ENCODE data around the gene NEDD4L.
"Not testable (repeated sequence)": the region's sequence is repeated elsewhere in the genome, so short reads cannot be mapped to it uniquely, and the experiment has no call there.

Gene NEDD4L

GRCh38 chr18:58266291-58266690 is 222.3 kb downstream of the NEDD4L start:
- DNase-seq (ENCODE audit: low spot score): no peak

GRCh38 chr18:58267493-58267892 is 223.5 kb downstream of the NEDD4L start:
- no peak for DNase-seq (ENCODE audit: low spot score)

- no peak for DNase-seq (ENCODE audit: low spot score)
Measured at GRCh38 chr18:58268849-58269248, 224.8 kb downstream of the NEDD4L start.

GRCh38 chr18:58269931-58270330 is 225.9 kb downstream of the NEDD4L start:
- DNase-seq (ENCODE audit: low spot score): no peak

- no peak for DNase-seq (ENCODE audit: low spot score)
Measured at GRCh38 chr18:58270396-58270795, 226.4 kb downstream of the NEDD4L start.

GRCh38 chr18:58271770-58272169 is 227.7 kb downstream of the NEDD4L start:
- DNase-seq (ENCODE audit: low spot score): no peak

GRCh38 chr18:58272209-58272608 is 228.2 kb downstream of the NEDD4L start:
- no peak for DNase-seq (ENCODE audit: low spot score)

- no peak for DNase-seq (ENCODE audit: low spot score)
Measured at GRCh38 chr18:58272779-58273435, 228.9 kb downstream of the NEDD4L start.

- no peak for DNase-seq (ENCODE audit: low spot score)
Measured at GRCh38 chr18:58275176-58275575, 231.2 kb downstream of the NEDD4L start.

- DNase-seq (ENCODE audit: low spot score): no peak
Measured at GRCh38 chr18:58276789-58277739, 233.0 kb downstream of the NEDD4L start.

GRCh38 chr18:58279504-58280175 is 235.6 kb downstream of the NEDD4L start:
- DNase-seq (ENCODE audit: low spot score): no peak

GRCh38 chr18:58280191-58280590 is 236.2 kb downstream of the NEDD4L start:
- no peak for DNase-seq (ENCODE audit: low spot score)

- not testable (repeated sequence) for DNase-seq (ENCODE audit: low spot score)
Measured at GRCh38 chr18:58282872-58283271, 238.8 kb downstream of the NEDD4L start.

- DNase-seq (ENCODE audit: low spot score): no peak
Measured at GRCh38 chr18:58284699-58285448, 240.8 kb downstream of the NEDD4L start.

- DNase-seq (ENCODE audit: low spot score): no peak
Measured at GRCh38 chr18:58285449-58286130, 241.6 kb downstream of the NEDD4L start.

GRCh38 chr18:58286632-58287352 is 242.8 kb downstream of the NEDD4L start:
- DNase-seq (ENCODE audit: low spot score): no peak

GRCh38 chr18:58287353-58288274 is 243.6 kb downstream of the NEDD4L start:
- no peak for DNase-seq (ENCODE audit: low spot score)

- DNase-seq (ENCODE audit: low spot score): no peak
Measured at GRCh38 chr18:58288921-58289797, 245.1 kb downstream of the NEDD4L start.

Data from iPS-NIHi11 (cell line).